ENCODE data around the gene BROX. TPM values are rescaled to one million over a fixed set of nuclear protein-coding genes. Genes with fewer than 3 reads are reported as not detected.

The BROX gene, protein sequence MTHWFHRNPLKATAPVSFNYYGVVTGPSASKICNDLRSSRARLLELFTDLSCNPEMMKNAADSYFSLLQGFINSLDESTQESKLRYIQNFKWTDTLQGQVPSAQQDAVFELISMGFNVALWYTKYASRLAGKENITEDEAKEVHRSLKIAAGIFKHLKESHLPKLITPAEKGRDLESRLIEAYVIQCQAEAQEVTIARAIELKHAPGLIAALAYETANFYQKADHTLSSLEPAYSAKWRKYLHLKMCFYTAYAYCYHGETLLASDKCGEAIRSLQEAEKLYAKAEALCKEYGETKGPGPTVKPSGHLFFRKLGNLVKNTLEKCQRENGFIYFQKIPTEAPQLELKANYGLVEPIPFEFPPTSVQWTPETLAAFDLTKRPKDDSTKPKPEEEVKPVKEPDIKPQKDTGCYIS
- total RNA-seq: 56.2 and 84.6 TPM in 2 replicates

DNA sequence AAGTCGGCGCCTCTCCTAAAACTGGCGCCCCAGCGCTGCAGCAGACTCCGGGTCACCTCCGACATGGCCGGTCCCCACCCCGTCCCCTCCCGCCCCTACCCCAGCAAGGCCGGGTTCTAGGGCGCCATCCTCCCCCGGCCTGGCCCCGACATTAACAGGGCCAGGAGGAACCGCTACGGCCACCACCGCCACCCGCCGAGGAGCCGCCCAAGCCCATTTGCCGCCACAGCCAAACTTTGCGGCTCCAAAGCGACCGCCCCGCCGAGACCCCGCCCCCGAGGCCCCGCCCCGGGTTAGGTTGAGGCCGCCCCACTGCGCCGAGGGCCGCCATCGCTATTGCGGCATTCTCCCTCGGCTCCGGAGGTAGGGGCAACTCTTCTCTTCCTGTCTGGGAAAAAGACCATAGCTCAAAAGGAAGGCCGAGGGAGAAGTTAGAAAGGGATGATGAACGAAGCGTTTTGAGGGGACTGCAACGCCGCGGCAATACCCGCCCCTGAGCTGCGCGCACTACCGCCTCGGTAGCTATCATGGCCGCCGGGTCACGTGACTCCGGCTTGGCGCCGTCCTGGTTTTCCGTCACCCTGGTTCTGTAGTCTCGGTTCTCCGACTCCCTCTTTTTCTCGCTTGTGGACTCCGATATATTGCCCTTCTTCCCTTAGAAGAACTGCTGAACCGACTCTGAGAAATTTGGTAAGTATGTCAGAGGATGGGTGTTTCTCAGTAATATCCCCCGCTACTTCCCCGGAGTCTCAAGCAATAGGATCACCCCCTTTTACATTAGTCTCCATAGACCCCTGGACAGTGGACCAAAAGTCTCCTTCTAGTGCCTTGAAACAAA is at the start of gene BROX, which contains the start of gene AIDA:
Gene BROX (plus strand): TSS at position 312 of the 838 bp plus-strand sequence. CDS start 3,136 bp downstream, outside the sequence.
Gene AIDA (minus strand): TSS at position 239 of the 838 bp plus-strand sequence. CDS start 174 bp downstream, at position 65.

DNA sequence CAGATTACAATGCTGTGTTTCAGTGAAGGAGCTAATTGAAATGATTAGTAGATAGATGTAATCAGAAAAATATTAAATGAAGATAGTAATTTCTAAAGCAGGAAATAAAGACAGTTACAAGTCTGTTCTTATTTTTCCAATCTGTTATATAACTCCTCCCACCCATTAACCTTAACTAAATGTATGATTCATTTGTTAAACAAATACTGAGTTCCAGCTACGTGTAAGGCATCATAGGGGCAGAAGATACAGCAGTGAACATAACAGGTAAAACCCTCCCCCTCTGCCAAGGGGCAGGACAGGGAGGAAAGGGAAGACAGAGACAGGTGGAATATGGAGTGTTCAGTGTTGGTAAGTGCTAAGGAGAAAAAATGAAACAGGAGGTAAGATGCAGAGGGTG is 24.6 kb downstream of the BROX start, which contains the start of gene FAM177B:
Gene FAM177B (plus strand): TSS at position 231 of the 400 bp plus-strand sequence. CDS start 9,344 bp downstream, outside the sequence.

Other genes starting within 250 kb of the BROX start
- gene HHIPL2, start 164.5 kb upstream of the BROX start, total RNA-seq: 0.44 TPM in 1 of 2 replicates, not detected in the other
- gene TAF1A, start 122.6 kb upstream of the BROX start, total RNA-seq: 9.8 and 13.0 TPM in 2 replicates
- gene MIA3, start 94.5 kb upstream of the BROX start, total RNA-seq: 46.8 and 86.7 TPM in 2 replicates
- gene AIDA, start 73 bp upstream of the BROX start, total RNA-seq: 40.9 and 78.9 TPM in 2 replicates
- 0.29 TPM in 1 of 2 replicates, not detected in the other for gene FAM177B, start 24.6 kb downstream of the BROX start, total RNA-seq
- 4.2 and 5.5 TPM in 2 replicates for gene DISP1, start 102.5 kb downstream of the BROX start, total RNA-seq